Measurements from ENCODE around the gene SGTA. TPM values are rescaled to one million over a fixed set of nuclear protein-coding genes. Genes with fewer than 3 reads are reported as not detected.

Gene SGTA
- total and polyA plus RNA-seq, 2 of the 13 experiments (the other 11 are each of a cell fraction or from before 2014, with no cell fraction given), result 43.9 to 47.4 TPM

DNA sequence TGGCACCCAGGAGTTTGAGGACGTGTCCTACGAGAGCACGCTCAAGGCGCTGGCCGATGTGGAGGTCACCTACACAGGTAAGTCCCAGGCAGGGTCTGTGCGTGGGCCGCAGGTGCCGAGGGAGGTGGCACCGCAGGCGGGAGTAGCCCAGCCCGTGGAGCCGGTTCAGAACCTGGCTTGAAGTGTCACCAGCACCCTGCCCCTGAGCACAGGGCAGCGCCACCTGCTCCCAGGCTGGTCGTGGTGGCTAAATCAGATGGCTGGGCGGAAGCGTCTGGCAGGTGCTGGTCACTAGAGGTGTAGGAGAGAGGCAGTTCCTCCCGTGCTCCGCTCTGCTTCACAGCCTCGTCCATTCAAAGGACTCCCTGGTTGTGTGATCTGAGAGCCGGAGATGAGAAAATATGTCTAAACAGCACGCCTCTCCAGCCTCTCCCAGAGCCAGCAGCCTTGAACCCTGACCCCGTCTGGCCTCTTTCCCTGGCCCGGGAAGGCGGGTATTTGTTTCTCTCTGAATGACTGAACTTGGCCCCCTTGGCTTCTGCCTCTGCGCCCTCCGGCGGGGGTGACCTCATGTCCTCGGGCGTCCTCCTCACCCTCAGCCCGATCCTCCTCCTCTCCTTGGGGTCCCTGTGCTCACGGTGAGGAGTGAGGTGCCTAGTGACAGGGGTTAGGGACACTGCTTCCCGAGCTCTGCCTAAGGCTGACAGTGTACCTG is 7.6 kb upstream of the SGTA start (continued):
- TF ChIP-seq, protein P1, sequence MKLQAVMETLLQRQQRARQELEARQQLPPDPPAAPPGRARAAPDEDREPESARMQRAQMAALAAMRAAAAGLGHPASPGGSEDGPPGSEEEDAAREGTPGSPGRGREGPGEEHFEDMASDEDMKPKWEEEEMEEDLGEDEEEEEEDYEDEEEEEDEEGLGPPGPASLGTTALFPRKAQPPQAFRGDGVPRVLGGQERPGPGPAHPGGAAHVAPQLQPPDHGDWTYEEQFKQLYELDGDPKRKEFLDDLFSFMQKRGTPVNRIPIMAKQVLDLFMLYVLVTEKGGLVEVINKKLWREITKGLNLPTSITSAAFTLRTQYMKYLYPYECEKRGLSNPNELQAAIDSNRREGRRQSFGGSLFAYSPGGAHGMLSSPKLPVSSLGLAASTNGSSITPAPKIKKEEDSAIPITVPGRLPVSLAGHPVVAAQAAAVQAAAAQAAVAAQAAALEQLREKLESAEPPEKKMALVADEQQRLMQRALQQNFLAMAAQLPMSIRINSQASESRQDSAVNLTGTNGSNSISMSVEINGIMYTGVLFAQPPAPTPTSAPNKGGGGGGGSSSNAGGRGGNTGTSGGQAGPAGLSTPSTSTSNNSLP (IDR thresholded peaks at IDR 0.05; ENCODE audit: low read depth, low read length), result no peak
- TF ChIP-seq ZBTB37 (CRISPR knock-in tag; IDR thresholded peaks at IDR 0.05) (no peak), BATF2 (CRISPR knock-in tag; IDR thresholded peaks at IDR 0.05) (no peak), MZF1 (CRISPR knock-in tag; IDR thresholded peaks at IDR 0.05; ENCODE audit: borderline replicate concordance) (no peak), TARDBP (CRISPR knock-in tag; IDR thresholded peaks at IDR 0.05) (peak; percentile 84; the same call in 1 of the 2 replicates), MIXL1 (CRISPR knock-in tag; IDR thresholded peaks at IDR 0.05) (0 out of 2 replicates have a peak, but pooled peaks have one; percentile 35), STAT6 (CRISPR knock-in tag; IDR thresholded peaks at IDR 0.05; ENCODE audit: borderline replicate concordance) (peak; percentile 34; the same call in 1 of the 2 replicates), YY1 (IDR thresholded peaks at IDR 0.05; ENCODE audit: insufficient read depth, insufficient replicate concordance, low read depth, low read length) (peak; percentile 15), MAZ (IDR thresholded peaks at IDR 0.05; ENCODE audit: borderline replicate concordance, low read depth, low read length) (no peak), MAZ (CRISPR knock-in tag; IDR thresholded peaks at IDR 0.05; ENCODE audit: low read depth) (no peak; the same call in 1 of the 2 replicates), FOXA1 (IDR thresholded peaks at IDR 0.05) (no peak), FOXA1 (CRISPR knock-in tag; IDR thresholded peaks at IDR 0.05) (no peak), PTBP1 (IDR thresholded peaks at IDR 0.05; ENCODE audit: low read depth, low read length, poor library complexity, severe bottlenecking) (no peak)
- TF ChIP-seq, protein P2, sequence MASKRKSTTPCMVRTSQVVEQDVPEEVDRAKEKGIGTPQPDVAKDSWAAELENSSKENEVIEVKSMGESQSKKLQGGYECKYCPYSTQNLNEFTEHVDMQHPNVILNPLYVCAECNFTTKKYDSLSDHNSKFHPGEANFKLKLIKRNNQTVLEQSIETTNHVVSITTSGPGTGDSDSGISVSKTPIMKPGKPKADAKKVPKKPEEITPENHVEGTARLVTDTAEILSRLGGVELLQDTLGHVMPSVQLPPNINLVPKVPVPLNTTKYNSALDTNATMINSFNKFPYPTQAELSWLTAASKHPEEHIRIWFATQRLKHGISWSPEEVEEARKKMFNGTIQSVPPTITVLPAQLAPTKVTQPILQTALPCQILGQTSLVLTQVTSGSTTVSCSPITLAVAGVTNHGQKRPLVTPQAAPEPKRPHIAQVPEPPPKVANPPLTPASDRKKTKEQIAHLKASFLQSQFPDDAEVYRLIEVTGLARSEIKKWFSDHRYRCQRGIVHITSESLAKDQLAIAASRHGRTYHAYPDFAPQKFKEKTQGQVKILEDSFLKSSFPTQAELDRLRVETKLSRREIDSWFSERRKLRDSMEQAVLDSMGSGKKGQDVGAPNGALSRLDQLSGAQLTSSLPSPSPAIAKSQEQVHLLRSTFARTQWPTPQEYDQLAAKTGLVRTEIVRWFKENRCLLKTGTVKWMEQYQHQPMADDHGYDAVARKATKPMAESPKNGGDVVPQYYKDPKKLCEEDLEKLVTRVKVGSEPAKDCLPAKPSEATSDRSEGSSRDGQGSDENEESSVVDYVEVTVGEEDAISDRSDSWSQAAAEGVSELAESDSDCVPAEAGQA (IDR thresholded peaks at IDR 0.05; ENCODE audit: low read depth), result no peak
- TF ChIP-seq, protein P2 (CRISPR knock-in tag; IDR thresholded peaks at IDR 0.05; ENCODE audit: borderline replicate concordance), result no peak

Measured in HepG2 (cell line).